Endothelial cell of umbilical vein (primary cell): ENCODE data around the gene TMED5. TPM values are rescaled to one million over a fixed set of nuclear protein-coding genes. Genes with fewer than 3 reads are reported as not detected.

Source experiments
- BruUV-seq: library from RNA; stranded (reverse); fragments of 400-500 nt; replicated peaks from 2 replicates; lab custom pipeline; 2021; lab: Mats Ljungman, UMichigan
- CTCF ChIA-PET: fragments of 300-600, 350-600 bp; sonication (Branson Sonifier 250); formaldehyde crosslinking; loops from one replicate; lab custom pipeline; 2021; ENCODE audit warnings: antibody characterized with exemption, inconsistent platforms; lab: Charles Lee
- POLR2A ChIA-PET: fragments of 300-600, 350-600 bp; sonication (Branson Sonifier 250); formaldehyde crosslinking; loops from one replicate; lab custom pipeline; 2021; ENCODE audit warnings: antibody characterized with exemption, inconsistent platforms; lab: Charles Lee
- DNase-seq: peaks from one replicate; pipeline ENCODE4 v3.0.0-alpha.2; 2011; ENCODE audit warnings: low read depth, low spot score
- FAIRE-seq: peaks from 2 replicates; lab custom pipeline; 2011; peaks lifted over from hg19 to GRCh38; lab: Jason Lieb, UNC
- H2AFZ ChIP-seq: 2 replicates; pipeline ENCODE4 v1.6.0; 2012; ENCODE audit warnings: low read depth, low read length, control low read depth, inconsistent platforms
- H3K27ac ChIP-seq: 2 replicates; pipeline ENCODE4 v1.5.1; 2011; ENCODE audit warnings: low read depth, mild to moderate bottlenecking, control low read depth, low read length, moderate library complexity; ENCODE audit not compliant: insufficient read depth
- H3K27me3 ChIP-seq, 2 experiments: 2 replicates each; pipeline versions ENCODE4 v1.6.0 to v1.6.1; 2011; ENCODE audit warnings: low read length in 2 of 2, mixed read lengths in 1 of 2; ENCODE audit not compliant: control insufficient read depth in 2 of 2, insufficient read depth in 2 of 2
- H3K36me3 ChIP-seq, 2 experiments: 2 replicates in 1 of 2; 3 replicates in 1 of 2; pipeline ENCODE4 v1.5.1; 2011; ENCODE audit warnings: low read length in 2 of 2, mild to moderate bottlenecking in 1 of 2, moderate library complexity in 1 of 2; ENCODE audit not compliant: control insufficient read depth in 2 of 2, insufficient read depth in 2 of 2; ENCODE audit errors: extremely low read depth in 1 of 2
- H3K4me1 ChIP-seq: 3 replicates; pipeline ENCODE4 v1.5.1; 2011; ENCODE audit warnings: mild to moderate bottlenecking, low read length; ENCODE audit not compliant: control insufficient read depth, insufficient read depth; ENCODE audit errors: extremely low read depth
- H3K4me2 ChIP-seq: 2 replicates; pipeline ENCODE4 v1.6.1; 2011; ENCODE audit warnings: low read length, control low read depth, mixed read lengths; ENCODE audit not compliant: insufficient read depth
- H3K4me3 ChIP-seq, 3 experiments: fragments of 200-600 bp in 1 of 3; sonication (generic), shearing (Covaris generic) in 1 of 3; replicated peaks in 1 of 3; 2 replicates each; pipeline ENCODE4 v1.5.1; 2011 to 2016; ENCODE audit warnings: control low read depth in 3 of 3, low read length in 3 of 3, mild to moderate bottlenecking in 2 of 3, inconsistent platforms in 1 of 3, low read depth in 1 of 3, moderate library complexity in 1 of 3; ENCODE audit not compliant: insufficient read depth in 1 of 3
- H3K79me2 ChIP-seq: 2 replicates; pipeline ENCODE4 v1.6.0; 2012; ENCODE audit warnings: low read length, inconsistent platforms; ENCODE audit not compliant: control insufficient read depth, insufficient read depth
- H3K9ac ChIP-seq: replicated peaks from 2 replicates; pipeline ENCODE3; 2011; ENCODE audit warnings: low read length, control low read depth; ENCODE audit not compliant: insufficient read depth; ENCODE audit errors: extremely low read depth
- H3K9me1 ChIP-seq: replicated peaks from 3 replicates; pipeline ENCODE4 v1.6.0; 2011; ENCODE audit warnings: mild to moderate bottlenecking, low read length; ENCODE audit not compliant: control insufficient read depth, insufficient read depth; ENCODE audit errors: extremely low read depth
- H3K9me3 ChIP-seq: replicated peaks from 2 replicates; pipeline ENCODE4 v1.5.1; 2012; ENCODE audit warnings: low read length, inconsistent platforms; ENCODE audit not compliant: control insufficient read depth, insufficient read depth
- H4K20me1 ChIP-seq: replicated peaks from 2 replicates; pipeline ENCODE3; 2011; ENCODE audit warnings: mild to moderate bottlenecking, low read length; ENCODE audit not compliant: control insufficient read depth, insufficient read depth; ENCODE audit errors: extremely low read depth
- FOS ChIP-seq: IDR thresholded peaks from 2 replicates; pipeline ENCODE4 v1.6.1; 2011; ENCODE audit warnings: mild to moderate bottlenecking, low read length, moderate library complexity, borderline replicate concordance; ENCODE audit not compliant: insufficient read depth
- GATA2 ChIP-seq: IDR thresholded peaks from 2 replicates; pipeline ENCODE4 v1.7.0; 2011; ENCODE audit warnings: low read depth, mild to moderate bottlenecking, moderate library complexity, mixed read lengths, low read length; ENCODE audit not compliant: insufficient read length, insufficient read depth
- JUN ChIP-seq: IDR thresholded peaks from 2 replicates; pipeline ENCODE4 v1.6.1; 2011; ENCODE audit warnings: borderline replicate concordance, low read depth; ENCODE audit not compliant: insufficient read length, insufficient read depth
- MYC ChIP-seq: IDR thresholded peaks from one replicate; pipeline ENCODE4 v1.6.1; 2011; ENCODE audit warnings: mild to moderate bottlenecking, low read depth, low read length
- POLR2A ChIP-seq: IDR thresholded peaks from 2 replicates; pipeline ENCODE4 v1.6.1; 2012; ENCODE audit warnings: low read depth, mild to moderate bottlenecking, control low read depth, low read length
- dilution Hi-C: fragments of 300-500 bp; cut with MboI; formaldehyde crosslinking; loops from one replicate; pipeline ENCODE4 v1.15.0; 2019; ENCODE audit warnings: low sequenced_read_pairs; ENCODE audit not compliant: extremely low pct_ligation_motif_present
- intact Hi-C: fragments of 100-400 bp; cut with micrococcal nuclease; formaldehyde crosslinking; loops from one replicate; pipeline ENCODE4 v1.10.0; 2022
- polyA plus RNA-seq, 4 experiments: library from polyadenylated mRNA; depleted of rRNA in 3 of 4; stranded (reverse) in 3 of 4; unstranded in 1 of 4; fragments of >200 nt; gene quantifications; 2 replicates each; pipeline versions ENCODE4 v1.2.1 to v1.2.3, GENCODE V29; 2011 to 2012; ENCODE audit warnings: missing spikeins in 1 of 4
- total RNA-seq: library from RNA; stranded (reverse); gene quantifications from 2 replicates; pipeline ENCODE4 v1.2.3, GENCODE V29; 2021
- TF ChIP-seq, protein P1 (sequence below): IDR thresholded peaks from 2 replicates; pipeline ENCODE4 v1.6.1; 2011; ENCODE audit not compliant: insufficient read depth, insufficient read length
- TF ChIP-seq, protein P2 (sequence below), 2 donors: IDR thresholded peaks; 1 replicate in 1 of 2; 2 replicates in 1 of 2; pipeline ENCODE4 v1.5.1; 2011; ENCODE audit warnings: low read length in 2 of 2, mild to moderate bottlenecking in 2 of 2, moderate library complexity in 2 of 2, control low read depth in 1 of 2, inconsistent platforms in 1 of 2, low read depth in 1 of 2; ENCODE audit not compliant: insufficient read depth in 1 of 2; ENCODE audit errors: extremely low read depth in 1 of 2

The TMED5 gene
- total and polyA plus RNA-seq, 2 donors (not counting 3 experiments of a cell fraction or from before 2014, with no cell fraction given): 24.2 to 51.2 TPM

DNA sequence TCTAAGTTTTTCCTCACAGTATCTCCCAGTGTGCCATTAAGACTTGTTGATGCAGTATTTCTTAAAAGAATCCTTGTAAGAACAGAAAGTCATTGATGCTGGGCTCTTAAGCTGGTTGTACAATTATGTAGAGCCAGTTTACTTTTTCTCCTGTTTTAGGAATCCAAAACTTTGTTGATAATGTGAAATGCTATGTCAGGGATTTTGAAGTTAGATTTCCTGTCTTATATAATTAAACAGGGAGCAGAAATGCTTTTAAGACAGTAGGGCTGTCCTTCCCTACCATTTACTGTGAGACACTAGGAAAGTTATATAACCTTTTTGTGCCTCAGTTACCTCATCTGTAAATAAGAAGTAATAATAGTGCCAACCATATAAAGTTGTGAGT is 26.3 kb upstream of the TMED5 start:
- FAIRE-seq: no peak
- dilution Hi-C loops: no loop called here
- no TSS peak for BruUV-seq

More for the DNA sequence above, 26.3 kb upstream of the TMED5 start:
- no peaks in the 10 kb centered on the region for H4K20me1 ChIP-seq
- H3K4me1 ChIP-seq: no peaks in the 10 kb centered on the region
- no peak overlapping the region for H3K27ac ChIP-seq
- H3K27me3 ChIP-seq: no peaks in the 10 kb centered on the region
- TF ChIP-seq JUN (no peak), GATA2 (no peak), MYC (no peak), FOS (no peak), POLR2A (no peak)
- TF ChIP-seq, protein P1, sequence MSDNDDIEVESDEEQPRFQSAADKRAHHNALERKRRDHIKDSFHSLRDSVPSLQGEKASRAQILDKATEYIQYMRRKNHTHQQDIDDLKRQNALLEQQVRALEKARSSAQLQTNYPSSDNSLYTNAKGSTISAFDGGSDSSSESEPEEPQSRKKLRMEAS: no peak
- TF ChIP-seq, protein P2, sequence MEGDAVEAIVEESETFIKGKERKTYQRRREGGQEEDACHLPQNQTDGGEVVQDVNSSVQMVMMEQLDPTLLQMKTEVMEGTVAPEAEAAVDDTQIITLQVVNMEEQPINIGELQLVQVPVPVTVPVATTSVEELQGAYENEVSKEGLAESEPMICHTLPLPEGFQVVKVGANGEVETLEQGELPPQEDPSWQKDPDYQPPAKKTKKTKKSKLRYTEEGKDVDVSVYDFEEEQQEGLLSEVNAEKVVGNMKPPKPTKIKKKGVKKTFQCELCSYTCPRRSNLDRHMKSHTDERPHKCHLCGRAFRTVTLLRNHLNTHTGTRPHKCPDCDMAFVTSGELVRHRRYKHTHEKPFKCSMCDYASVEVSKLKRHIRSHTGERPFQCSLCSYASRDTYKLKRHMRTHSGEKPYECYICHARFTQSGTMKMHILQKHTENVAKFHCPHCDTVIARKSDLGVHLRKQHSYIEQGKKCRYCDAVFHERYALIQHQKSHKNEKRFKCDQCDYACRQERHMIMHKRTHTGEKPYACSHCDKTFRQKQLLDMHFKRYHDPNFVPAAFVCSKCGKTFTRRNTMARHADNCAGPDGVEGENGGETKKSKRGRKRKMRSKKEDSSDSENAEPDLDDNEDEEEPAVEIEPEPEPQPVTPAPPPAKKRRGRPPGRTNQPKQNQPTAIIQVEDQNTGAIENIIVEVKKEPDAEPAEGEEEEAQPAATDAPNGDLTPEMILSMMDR (IDR thresholded peaks at IDR 0.05; ENCODE audit: extremely low read depth in 1 of 2, insufficient read depth in 1 of 2, low read depth in 1 of 2, low read length in 2 of 2): no peak
- H2AFZ ChIP-seq: no peak overlapping the region
- H3K79me2 ChIP-seq: no peaks in the 10 kb centered on the region
- ChIA-PET CTCF (interaction anchor here (1.0 to 1.5 kb wide), 2 partner anchors 9 to 15 kb away, joined by 3 to 4 read pairs; no protein-coding TSS in a partner anchor), POLR2A (no interaction called here)
- H3K4me2 ChIP-seq: no peak overlapping the region
- H3K4me3 ChIP-seq: no peak overlapping the region
- no peak overlapping the region for H3K9ac ChIP-seq
- intact Hi-C loops: no loop called here
- H3K9me3 ChIP-seq: no peaks in the 10 kb centered on the region
- DNase-seq: no peak
- H3K36me3 ChIP-seq: peaks cover 0 to 7% of the 10 kb centered on the region in 2 experiments
- H3K9me1 ChIP-seq: no peaks in the 10 kb centered on the region
